GM19397 (cell line): ENCODE measurements around the gene PDGFA.

Experiments
- ATAC-seq: cut with Tn5 transposase; IDR thresholded peaks from one replicate; pipeline ENCODE4 v1.9.1; 2021; ENCODE audit warnings: mild to moderate bottlenecking, moderate library complexity; ENCODE audit not compliant: unreplicated experiment

Gene PDGFA

GRCh38 chr7:475425-475728 is 44.3 kb downstream of the PDGFA start:
- no peak for ATAC-seq

DNA sequence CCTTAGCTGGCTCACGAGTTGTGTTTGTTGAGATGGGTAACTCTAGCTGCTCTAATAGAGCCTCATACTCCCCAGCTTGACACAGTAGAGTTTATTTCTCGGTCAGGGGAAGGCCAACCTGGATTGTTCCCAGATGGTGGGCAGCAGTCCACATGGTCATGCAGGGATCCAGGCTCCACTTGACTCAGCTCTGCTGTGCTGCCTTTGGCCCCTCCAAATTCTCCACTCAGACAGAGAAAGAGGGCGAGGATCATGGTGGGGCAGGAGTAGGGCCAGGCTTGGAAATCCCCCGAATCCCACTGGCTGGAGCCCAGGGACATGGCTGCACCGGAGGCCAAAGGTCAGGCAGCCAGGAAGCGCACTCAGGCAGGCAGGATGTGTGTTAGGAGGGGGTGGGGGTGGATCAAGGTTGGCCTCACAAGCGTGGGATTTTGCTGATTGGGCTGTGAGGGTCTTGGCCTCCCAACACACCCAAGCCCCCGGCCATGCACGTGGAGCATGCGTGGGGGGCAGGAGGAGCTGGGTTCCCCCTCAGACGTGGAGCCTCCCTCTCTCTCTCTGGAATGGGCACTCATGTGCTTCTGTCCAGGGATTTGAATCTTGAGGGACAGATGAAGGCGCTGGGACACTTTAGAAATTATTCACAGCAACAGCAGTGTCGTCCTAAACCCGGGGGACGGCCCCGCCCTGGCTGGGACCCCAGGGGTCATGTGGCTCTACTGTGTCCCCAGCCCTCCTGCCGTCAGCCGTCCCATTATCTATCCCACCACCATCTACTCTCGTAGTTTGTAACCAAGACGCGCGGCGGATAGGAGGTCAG is 44.8 kb downstream of the PDGFA start:
- ATAC-seq, result no peak

GRCh38 chr7:473870-474604 is 45.6 kb downstream of the PDGFA start:
- no peak for ATAC-seq

- ATAC-seq, result no peak
Measured at GRCh38 chr7:473211-473734, 46.4 kb downstream of the PDGFA start.

DNA sequence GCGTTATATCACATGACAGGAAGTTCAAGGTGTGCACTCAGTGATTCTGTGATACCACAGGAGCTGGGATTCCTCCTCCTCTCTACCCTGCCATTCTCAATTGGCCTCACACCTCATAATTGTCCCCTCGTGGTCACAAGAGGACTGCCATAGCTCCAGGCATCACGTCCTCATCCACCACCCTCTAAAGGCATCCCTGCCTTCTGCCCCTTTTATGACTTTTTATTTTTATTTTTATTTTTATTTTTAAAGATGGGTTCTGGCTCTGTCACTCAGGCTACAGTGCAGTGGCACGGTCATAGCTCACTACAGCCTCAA is 47.0 kb downstream of the PDGFA start:
- ATAC-seq, result no peak

GRCh38 chr7:471866-472639 is 47.6 kb downstream of the PDGFA start:
- ATAC-seq, result no peak

DNA sequence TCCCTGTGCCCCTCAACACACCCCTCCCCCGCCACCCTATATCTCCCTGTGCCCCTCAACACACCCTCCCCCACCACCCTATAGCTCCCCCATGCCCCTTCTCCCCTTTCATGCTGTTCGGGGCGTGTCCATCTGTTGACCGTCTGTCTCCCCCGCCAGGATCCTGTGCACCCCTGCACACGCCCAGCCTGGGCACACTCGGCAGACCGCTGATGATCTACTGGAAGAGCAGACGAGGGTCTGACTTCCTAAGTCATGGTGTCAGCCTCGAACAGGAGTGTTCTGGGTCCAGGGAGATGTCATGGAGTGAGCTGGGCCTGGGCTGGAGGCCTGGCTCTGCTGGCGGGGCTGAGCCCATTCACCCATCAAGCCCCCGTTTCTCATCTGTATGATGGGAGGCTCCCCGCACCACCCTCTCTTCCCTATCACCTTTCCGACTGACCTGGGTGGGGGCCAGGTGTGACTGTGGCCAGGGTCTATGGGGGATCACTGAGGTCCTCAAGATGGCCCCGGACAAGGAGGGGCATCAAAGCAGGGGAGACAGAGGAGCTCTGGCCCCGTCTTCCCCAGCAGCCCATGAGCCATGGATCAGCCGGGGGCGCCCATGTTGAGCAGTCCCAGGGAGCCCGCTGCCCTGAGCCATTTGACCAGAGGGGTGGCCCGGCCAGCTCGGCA is 48.3 kb downstream of the PDGFA start:
- no peak for ATAC-seq

- ATAC-seq, result no peak
Measured at GRCh38 chr7:469563-469961, 50.1 kb downstream of the PDGFA start.

GRCh38 chr7:468681-469562 is 50.7 kb downstream of the PDGFA start:
- no peak for ATAC-seq

DNA sequence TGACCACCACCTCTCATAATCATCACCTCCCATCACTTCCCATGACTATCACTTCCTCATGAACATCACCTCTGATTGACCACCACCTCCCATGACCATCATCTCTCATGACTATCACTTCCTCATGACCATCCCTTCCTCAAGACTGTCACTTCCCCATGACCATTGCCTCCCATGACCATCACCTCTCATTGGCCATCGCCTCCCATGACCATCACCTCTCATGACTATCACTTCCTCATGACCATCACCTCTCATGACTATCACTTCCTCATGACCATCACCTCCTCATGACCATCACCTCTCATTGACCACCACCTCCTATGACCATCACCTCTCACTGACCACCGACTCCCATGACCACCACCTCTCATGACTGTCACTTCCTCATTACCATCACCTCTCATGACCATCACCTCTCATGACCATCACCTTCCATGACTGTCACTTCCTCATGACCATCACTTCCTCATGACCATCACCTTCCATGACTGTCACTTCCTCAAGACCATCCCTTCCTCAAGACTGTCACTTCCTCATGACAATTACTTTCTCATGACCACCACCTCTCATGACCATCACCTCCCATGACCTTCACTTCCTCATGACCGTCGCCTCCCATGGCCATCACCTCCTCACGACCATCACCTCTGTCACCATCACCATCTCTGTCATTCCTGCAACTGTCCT is 51.6 kb downstream of the PDGFA start:
- no peak for ATAC-seq

DNA sequence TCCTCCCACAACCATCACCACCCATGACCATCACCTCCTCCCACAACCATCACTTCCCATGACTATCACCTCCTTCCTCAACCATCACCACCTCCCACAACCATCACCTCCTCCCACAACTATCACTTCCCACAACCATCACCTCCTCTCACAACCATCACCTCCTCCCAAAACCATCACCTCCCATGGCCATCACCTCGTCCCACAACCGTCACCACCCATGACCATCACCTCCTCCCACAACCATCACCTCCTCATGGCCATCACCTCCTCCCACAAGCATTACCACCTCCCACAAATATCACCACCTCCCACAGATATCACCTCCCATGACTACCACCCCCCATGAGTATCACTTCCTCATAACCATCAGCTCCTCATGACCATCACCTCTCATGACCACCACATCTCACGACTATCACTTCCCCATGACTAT is 52.2 kb downstream of the PDGFA start:
- ATAC-seq, result no peak

DNA sequence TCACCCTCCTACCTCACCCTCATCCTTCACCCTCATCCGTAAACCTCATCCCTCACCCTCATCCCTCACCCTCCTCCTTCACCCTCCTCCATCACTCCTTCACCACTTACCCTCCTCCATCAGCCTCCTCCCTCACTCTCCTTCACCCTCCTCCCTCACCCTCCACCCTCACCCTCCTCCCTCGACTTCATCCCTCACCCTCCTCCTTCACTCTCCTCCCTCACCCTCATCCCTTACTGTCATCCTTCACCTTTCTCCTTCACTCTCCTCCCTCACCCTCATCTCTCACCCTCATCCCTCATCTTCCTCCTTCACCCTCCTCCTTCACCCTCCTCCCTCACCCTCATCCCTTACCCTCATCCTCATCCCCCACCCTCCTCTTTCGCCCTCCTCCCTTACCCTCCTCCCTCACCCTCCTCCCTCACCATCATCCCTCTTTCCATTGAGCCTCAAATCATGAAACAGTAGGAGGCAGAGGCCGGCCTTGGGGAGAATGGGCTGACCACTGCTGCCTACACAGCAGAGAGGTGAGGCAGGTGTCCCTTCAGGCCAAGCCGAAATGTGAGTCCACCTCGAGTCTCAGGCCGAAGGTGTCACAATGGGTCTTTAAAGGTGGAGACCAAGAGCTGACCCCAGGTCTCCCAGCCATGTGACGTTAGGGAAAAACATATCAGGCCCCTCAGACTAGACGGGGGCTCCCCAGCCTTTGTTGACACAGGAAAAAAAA is 53.0 kb downstream of the PDGFA start:
- ATAC-seq, result no peak

- ATAC-seq, result no peak
Measured at GRCh38 chr7:465710-466400, 53.8 kb downstream of the PDGFA start.

DNA sequence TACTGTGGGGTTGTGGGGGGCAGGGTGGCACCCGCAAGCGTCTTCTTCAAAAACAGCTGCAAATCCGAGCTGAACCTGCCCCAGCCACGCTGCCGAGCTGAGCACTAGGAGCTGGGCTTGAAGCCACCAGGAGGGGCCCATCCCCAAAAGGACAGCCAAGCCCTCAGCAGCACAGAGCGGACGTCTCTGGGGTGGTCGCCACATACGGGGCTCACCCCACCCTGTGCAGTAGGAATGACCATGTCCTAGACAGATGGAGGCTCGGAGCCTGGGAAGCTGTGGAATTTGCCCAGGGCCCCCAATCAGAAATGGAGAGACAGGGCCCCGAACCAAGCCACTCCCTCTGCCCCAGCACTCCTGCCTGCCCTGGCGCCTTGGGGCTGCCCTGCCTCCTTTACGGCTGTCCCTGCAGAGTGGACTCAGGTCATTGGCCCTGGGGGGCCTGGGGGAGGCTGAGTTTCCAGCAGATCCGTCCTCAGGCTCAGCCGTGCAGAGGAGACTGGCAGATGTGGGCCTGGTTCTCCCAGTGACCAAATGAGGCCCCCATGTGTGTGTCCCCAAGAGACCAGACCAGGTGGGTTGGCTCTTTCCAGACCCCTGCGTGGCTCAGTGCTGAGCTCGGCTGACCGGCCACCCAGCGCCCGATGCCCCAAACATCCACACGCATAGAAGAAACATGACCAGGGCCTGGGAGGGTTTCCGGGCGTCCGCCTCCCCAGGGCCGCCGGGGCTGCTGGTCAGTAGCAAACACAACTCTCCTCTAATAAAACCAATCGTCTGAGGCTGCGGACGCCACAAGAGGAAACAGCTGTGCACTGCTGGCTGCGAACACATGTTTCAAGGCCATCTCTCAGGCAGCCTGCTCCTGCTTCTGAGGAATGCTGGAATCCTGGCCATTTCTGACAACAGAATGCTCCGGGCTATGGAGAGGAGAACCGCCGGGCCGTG is 54.9 kb downstream of the PDGFA start:
- ATAC-seq, result no peak

DNA sequence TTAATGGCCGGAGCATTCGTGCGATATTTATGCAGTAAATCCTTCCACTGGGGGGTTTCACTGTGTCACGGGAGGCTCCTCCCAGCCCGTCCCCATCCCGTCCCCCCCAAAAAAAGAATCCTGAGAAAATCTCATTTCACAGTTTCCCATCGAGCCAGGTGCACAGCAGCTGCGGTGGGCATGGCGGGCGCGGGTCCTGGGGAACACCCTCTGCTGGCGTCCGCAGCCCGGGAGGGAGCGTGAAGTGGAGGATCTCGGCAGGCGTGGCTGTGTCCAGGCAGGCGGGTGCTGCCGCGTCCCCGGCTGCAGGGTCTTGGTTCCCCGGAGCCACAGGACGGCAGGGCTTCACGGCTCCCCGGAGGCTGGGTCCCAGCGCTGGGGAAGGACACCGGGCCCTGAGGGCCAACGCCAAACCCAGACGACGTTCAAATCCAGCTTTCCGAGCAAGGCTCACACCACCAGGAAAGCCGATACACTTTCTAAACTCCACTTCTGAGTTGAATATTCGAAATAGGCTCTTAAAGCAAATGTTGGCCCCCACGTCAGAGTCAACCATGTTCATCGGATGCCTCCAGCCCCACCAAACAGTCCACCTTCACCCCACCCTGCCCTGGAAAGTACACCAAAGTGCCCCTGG is 55.7 kb downstream of the PDGFA start:
- ATAC-seq, result no peak

DNA sequence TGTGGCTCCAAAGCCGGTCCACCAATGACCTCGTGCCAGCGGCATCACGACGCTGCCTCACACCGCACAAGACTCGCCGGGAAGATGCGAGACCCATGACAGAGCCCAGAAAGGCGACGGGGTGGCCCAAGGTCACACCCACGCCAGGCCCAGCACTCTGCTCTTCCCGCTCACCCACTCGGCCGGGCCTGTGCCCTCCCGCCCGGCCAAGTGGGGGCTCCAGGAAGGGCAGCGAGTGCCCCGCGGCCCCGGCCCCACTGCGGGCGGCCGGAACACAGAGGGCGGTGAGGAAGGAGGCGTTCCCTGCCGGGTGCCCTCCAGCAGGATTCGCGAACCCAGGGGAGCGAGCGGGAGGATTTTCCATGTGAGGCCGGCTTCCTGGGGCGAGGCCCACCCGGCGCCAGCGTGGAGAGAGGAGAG is 56.3 kb downstream of the PDGFA start:
- no peak for ATAC-seq
